ENCODE data around the gene MVB12A. TPM values are rescaled to one million over a fixed set of nuclear protein-coding genes. Genes with fewer than 3 reads are reported as not detected.

MVB12A gene
- total RNA-seq: 52.6 and 53.4 TPM in 2 replicates

GRCh38 chr19:17419621-17420474, at the start of gene MVB12A:
TSS of gene MVB12A (plus strand) at chr19:17420047. CDS start at chr19:17420136, 89 bp downstream.

DNA sequence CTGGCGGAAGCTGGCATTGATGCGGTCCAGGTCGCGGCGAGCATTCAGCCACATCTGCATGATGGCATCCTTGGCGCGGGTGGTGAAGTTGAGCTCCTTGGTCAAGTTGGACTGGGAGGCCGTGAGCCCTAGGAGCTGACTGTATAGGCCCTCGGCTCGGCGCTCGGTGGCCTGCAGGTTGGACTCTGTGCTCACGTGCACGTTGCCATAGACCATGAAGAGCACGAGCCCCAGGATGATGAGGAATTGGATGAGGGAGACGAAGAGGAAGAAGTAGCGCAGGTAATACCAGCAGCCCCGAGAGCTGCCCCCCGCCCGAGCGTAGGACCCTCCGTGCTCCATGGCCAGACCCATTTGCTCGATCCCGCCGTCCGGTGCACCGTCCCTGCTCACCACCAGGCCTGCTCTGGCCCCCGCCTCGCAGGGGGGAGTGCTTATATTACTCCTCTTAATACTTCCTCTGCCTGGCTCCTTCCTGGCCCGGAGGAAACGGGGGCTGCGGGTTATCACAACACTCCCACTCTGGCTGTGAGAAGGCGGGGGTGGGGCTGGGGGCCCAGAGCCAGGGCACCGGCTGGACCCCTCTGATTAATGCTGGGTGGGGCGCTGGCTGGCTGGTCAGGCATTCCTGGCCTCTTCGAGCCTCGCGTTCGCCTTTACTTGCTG, 42.8 kb upstream of the MVB12A start, which contains the start of gene PLVAP:
TSS of gene PLVAP (minus strand) at position 408 of the 666 bp plus-strand sequence. CDS start at position 354, 54 bp downstream.

DNA sequence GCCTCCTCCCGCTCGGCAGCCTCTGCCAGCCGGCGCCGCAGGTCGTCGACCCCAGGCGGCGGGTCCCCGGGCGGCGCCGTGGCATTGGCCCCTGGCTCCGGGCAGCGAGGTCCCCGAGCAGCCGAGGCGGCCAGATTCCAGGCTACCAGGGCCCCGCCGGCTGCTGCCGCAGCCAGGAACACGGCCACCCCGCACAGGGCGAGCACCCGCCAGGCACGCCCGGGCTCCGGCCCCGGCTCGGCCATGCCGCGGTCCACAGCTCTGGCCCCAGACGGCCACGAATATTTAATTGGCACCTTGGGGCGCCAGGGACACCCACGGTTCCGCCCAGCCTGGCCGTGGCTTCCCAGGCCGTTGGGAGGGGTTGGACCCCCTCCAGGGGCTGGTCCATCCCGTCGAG, 25.9 kb upstream of the MVB12A start, which contains the start of gene CCDC194:
TSS of gene CCDC194 (minus strand) at position 283 of the 400 bp plus-strand sequence. CDS start at position 245, 38 bp downstream.

GRCh38 chr19:17405250-17406045, 14.4 kb upstream of the MVB12A start, which contains the start of gene BST2:
TSS of gene BST2 (minus strand) at chr19:17405630. CDS start at chr19:17405575, 55 bp downstream.

DNA sequence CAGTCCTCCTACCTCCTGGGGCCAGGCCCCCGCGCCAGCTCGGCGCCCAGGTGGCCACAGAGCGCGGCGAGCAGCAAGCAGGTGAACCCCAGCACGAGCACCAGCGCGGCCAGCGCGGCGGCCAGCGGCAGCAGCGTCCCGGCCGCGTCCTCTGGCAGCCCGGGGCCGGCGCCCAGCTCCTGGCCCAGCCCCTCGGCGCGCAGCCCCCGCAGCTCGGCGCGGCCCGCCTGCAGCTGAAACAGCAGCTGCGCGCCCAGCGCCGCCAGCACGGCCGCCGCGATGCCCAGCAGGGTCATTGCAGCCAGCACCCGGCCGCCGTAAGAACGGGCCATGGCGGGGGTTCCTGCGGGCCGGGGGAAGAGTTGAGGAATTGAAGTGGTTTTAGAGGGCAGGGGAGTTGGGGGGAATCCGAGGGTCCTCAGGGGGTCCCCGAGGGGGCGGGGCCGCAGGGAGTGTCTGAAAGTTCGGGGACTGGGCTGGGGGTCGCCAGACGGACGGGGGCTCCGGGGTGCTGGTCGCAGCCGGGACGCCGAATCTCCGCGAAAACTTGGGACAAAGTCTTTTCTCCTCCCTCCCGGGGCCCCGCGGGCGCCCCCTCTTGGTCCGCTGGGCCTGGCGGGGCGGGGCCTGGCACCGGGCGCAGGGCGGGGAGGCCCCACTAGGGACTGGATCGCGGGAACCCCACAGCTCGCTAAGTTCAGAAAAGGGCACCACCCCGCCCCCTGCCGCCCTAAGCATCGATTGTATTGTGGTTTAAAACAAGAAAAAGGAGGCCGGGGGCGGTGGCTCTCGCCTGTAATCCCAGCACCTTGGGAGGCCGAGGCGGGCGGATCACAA, 28.5 kb downstream of the MVB12A start, which contains the start of gene TMEM221:
TSS of gene TMEM221 (minus strand) at position 538 of the 837 bp plus-strand sequence. CDS start at position 332, 206 bp downstream.

DNA sequence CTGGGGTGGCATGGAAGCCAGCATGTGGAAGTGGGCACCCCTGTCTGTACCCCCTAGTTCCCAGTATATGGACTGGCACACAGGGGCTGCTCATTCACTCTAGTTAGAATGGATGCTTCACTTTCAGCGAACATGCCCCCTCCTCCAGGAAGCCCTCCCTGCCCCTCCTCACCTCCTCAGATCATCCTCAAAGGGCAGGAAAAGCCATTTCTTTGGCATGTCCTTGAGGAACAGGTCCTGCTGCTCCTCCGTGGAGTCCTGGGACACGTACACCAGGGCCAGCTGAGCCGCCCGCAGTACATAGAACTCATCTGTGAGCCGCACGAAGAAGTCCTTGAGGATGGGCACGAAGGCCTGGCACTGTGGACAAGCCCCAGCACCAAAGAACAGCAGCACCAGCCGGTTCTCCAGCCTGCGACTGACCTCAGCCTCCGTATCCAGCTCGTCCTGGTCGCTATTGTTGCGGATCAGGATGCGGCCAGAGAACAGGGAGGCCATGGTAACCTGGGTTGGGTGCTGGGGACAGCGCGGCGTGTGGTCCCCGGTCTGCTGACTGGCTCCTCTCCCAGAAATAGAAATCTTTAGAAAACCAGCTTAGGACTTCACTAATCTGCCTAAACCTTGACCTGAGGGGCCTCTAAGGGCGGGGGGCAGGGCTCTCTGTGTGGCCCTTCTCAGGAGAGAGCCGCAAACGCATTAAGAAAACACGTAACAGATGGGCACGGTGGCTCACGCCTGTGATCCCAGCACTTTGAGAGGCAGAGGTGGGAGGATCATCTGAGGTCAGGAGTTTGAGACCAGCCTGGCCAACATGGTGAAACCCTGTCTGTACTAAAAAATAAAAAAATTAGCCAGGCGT, 40.8 kb downstream of the MVB12A start, which contains the start of gene NXNL1:
TSS of gene NXNL1 (minus strand) at position 555 of the 859 bp plus-strand sequence. CDS start at position 498, 57 bp downstream.

GRCh38 chr19:17470068-17470841, 50.4 kb downstream of the MVB12A start, which contains the start of gene SLC27A1:
TSS of gene SLC27A1 (plus strand) at chr19:17470524. CDS start at chr19:17470541, 17 bp downstream.

Other genes with a start within 250 kb of the MVB12A start
- gene USE1, start 204.7 kb upstream of the MVB12A start, total RNA-seq: 29.3 and 29.7 TPM in 2 replicates
- 5.9 and 7.8 TPM in 2 replicates for gene OCEL1, start 193.8 kb upstream of the MVB12A start, total RNA-seq
- gene NR2F6, start 174.1 kb upstream of the MVB12A start, total RNA-seq: 48.0 and 52.5 TPM in 2 replicates
- gene USHBP1, start 155.3 kb upstream of the MVB12A start, total RNA-seq: 0.25 and 0.44 TPM in 2 replicates
- 47.7 and 49.2 TPM in 2 replicates for gene BABAM1, start 152.6 kb upstream of the MVB12A start, total RNA-seq
- gene ANKLE1, start 138.1 kb upstream of the MVB12A start, total RNA-seq: 0.12 TPM in 1 of 2 replicates, not detected in the other
- gene ABHD8, start 116.6 kb upstream of the MVB12A start, total RNA-seq: 7.2 TPM in 2 replicates
- gene MRPL34, start 114.2 kb upstream of the MVB12A start, total RNA-seq: 98.2 and 107 TPM in 2 replicates
- gene DDA1, start 110.5 kb upstream of the MVB12A start, total RNA-seq: 33.1 and 42.0 TPM in 2 replicates
- gene ANO8, start 85.2 kb upstream of the MVB12A start, total RNA-seq: 3.1 and 3.9 TPM in 2 replicates
- 16.6 and 21.0 TPM in 2 replicates for gene GTPBP3, start 82.5 kb upstream of the MVB12A start, total RNA-seq
- 0.20 and 0.31 TPM in 2 replicates for gene PLVAP, start 42.7 kb upstream of the MVB12A start, total RNA-seq
- gene CCDC194, start 25.9 kb upstream of the MVB12A start, total RNA-seq: not detected in 2 replicates
- 13.6 and 13.7 TPM in 2 replicates for gene BST2, start 14.4 kb upstream of the MVB12A start, total RNA-seq
- 0.25 TPM in 1 of 2 replicates, not detected in the other for gene TMEM221, start 28.6 kb downstream of the MVB12A start, total RNA-seq
- gene NXNL1, start 40.9 kb downstream of the MVB12A start, total RNA-seq: not detected in 2 replicates
- gene SLC27A1, start 50.5 kb downstream of the MVB12A start, total RNA-seq: 41.8 and 43.5 TPM in 2 replicates
- 116 and 122 TPM in 2 replicates for gene PGLS, start 91.6 kb downstream of the MVB12A start, total RNA-seq
- 98.8 and 103 TPM in 2 replicates for gene COLGALT1, start 135.6 kb downstream of the MVB12A start, total RNA-seq

All from cardiac ventricle fibroblast (primary cell).